ENCODE measurements around the gene TOM1L2. TPM values are rescaled to one million over a fixed set of nuclear protein-coding genes. Genes with fewer than 3 reads are reported as not detected.
A peak's percentile ranks its signal among the peaks of the same experiment; 100 is the strongest.

The TOM1L2 gene
- total and polyA plus RNA-seq, 2 donors (not counting 1 experiment from before 2014, with no cell fraction given): 33.9 to 35.9 TPM

- H3K4me3 ChIP-seq (replicated peaks in 1 of 4; ENCODE audit: control extremely low read depth in 1 of 4, insufficient read depth in 1 of 4, low read depth in 3 of 4, low read length in 4 of 4): no peak overlapping the region
- peak overlapping the region; percentile 26 for H3K27ac ChIP-seq (ENCODE audit: insufficient read depth, low read length)
- H3K4me2 ChIP-seq (ENCODE audit: extremely low read depth, insufficient read depth, low read length): no peak overlapping the region
- DNase-seq (ENCODE audit: low read depth in 2 of 2): peak in 1 of 2 donors; percentile 58
- peaks cover 21% of the 10 kb centered on the region for H3K4me1 ChIP-seq (ENCODE audit: control insufficient read depth, extremely low read depth, insufficient read depth, low read length)
- H3K9me3 ChIP-seq (ENCODE audit: control insufficient read depth, insufficient read depth, low read depth, low read length): no peaks in the 10 kb centered on the region
- no peaks in the 10 kb centered on the region for H4K20me1 ChIP-seq (ENCODE audit: control insufficient read depth, extremely low read depth, insufficient read depth, low read length)
- H2AFZ ChIP-seq (ENCODE audit: low read length): no peak overlapping the region
- no peak for TF ChIP-seq EZH2 (IDR thresholded peaks at IDR 0.05; ENCODE audit: low read length, missing control alignments)
- TF ChIP-seq, protein P1, sequence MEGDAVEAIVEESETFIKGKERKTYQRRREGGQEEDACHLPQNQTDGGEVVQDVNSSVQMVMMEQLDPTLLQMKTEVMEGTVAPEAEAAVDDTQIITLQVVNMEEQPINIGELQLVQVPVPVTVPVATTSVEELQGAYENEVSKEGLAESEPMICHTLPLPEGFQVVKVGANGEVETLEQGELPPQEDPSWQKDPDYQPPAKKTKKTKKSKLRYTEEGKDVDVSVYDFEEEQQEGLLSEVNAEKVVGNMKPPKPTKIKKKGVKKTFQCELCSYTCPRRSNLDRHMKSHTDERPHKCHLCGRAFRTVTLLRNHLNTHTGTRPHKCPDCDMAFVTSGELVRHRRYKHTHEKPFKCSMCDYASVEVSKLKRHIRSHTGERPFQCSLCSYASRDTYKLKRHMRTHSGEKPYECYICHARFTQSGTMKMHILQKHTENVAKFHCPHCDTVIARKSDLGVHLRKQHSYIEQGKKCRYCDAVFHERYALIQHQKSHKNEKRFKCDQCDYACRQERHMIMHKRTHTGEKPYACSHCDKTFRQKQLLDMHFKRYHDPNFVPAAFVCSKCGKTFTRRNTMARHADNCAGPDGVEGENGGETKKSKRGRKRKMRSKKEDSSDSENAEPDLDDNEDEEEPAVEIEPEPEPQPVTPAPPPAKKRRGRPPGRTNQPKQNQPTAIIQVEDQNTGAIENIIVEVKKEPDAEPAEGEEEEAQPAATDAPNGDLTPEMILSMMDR (conservative IDR thresholded peaks at IDR 0.05 in 1 of 2, IDR thresholded peaks at IDR 0.05 in 1 of 2; ENCODE audit: low read depth in 1 of 2, low read length in 2 of 2): no peak
- no peaks in the 10 kb centered on the region for H3K36me3 ChIP-seq (ENCODE audit: control insufficient read depth, insufficient read depth, low read length)
- H3K9ac ChIP-seq (ENCODE audit: insufficient read depth, low read length): no peak overlapping the region
- no peaks in the 10 kb centered on the region for H3K27me3 ChIP-seq (ENCODE audit: control insufficient read depth, insufficient read depth, low read length)
- peaks cover 22% of the 10 kb centered on the region for H3K79me2 ChIP-seq (ENCODE audit: control insufficient read depth, insufficient read depth, low read length)
These were observed 42.4 kb downstream of the TOM1L2 start for GRCh38 chr17:17929655-17930380.

DNA sequence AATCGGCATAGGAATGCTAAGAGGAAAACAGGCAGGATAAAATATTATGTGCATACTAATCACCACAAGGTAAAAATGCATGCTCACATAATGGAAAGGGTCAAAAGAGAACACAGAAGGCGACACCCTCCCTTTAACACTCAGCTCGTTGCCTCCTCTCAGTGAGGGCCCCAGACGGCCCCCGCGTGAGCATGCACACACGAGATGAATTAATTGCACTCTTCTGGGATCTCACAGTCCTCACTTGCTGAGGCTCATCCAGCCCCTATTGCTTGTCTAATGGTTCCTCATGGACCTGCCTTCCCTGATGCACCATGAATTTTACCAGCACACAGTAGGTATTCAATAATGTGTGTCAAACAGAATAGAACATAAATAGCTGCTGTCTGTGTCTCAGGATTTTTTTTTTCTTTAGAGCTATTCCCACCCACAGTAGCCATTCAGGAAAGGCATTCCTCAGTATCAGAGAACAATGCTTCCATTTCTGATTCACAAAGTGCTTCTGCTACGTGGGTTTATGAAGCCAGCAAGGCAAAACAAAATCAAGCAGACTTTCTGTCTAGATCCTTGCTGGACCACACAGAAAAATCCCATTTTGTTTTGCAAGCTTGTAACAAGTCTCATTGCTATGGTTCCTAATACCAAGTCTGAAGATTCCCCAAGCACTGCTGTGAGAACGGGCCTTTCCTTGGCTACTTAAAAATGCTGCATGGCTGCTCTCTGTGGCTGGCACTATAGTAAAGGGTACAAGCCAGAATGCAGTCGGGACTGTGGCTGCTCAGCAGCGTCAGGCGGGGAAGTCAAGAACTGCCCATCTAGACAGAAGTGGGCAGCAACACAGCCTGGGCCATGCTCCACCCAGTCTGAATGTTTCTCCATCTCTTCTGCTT, 43.6 kb downstream of the TOM1L2 start:
- Histone ChIP-seq H2AFZ (ENCODE audit: low read length) (no peak overlapping the region), H3K79me2 (ENCODE audit: control insufficient read depth, insufficient read depth, low read length) (peaks cover 19% of the 10 kb centered on the region), H3K4me3 (replicated peaks in 1 of 4; ENCODE audit: control extremely low read depth in 1 of 4, insufficient read depth in 1 of 4, low read depth in 3 of 4, low read length in 4 of 4) (no peak overlapping the region), H3K4me2 (ENCODE audit: extremely low read depth, insufficient read depth, low read length) (no peak overlapping the region), H3K9ac (ENCODE audit: insufficient read depth, low read length) (no peak overlapping the region), H3K27me3 (ENCODE audit: control insufficient read depth, insufficient read depth, low read length) (no peaks in the 10 kb centered on the region), H3K36me3 (ENCODE audit: control insufficient read depth, insufficient read depth, low read length) (no peaks in the 10 kb centered on the region), H3K4me1 (ENCODE audit: control insufficient read depth, extremely low read depth, insufficient read depth, low read length) (peaks cover 14% of the 10 kb centered on the region), H3K9me3 (ENCODE audit: control insufficient read depth, insufficient read depth, low read depth, low read length) (no peaks in the 10 kb centered on the region), H3K27ac (ENCODE audit: insufficient read depth, low read length) (no peak overlapping the region), H4K20me1 (ENCODE audit: control insufficient read depth, extremely low read depth, insufficient read depth, low read length) (no peaks in the 10 kb centered on the region)
- DNase-seq (ENCODE audit: low read depth in 2 of 2): peak in 1 of 2 donors; percentile 75
- no peak for TF ChIP-seq EZH2 (IDR thresholded peaks at IDR 0.05; ENCODE audit: low read length, missing control alignments)
- TF ChIP-seq, protein P1 (conservative IDR thresholded peaks at IDR 0.05 in 1 of 2, IDR thresholded peaks at IDR 0.05 in 1 of 2; ENCODE audit: low read depth in 1 of 2, low read length in 2 of 2): no peak

DNA sequence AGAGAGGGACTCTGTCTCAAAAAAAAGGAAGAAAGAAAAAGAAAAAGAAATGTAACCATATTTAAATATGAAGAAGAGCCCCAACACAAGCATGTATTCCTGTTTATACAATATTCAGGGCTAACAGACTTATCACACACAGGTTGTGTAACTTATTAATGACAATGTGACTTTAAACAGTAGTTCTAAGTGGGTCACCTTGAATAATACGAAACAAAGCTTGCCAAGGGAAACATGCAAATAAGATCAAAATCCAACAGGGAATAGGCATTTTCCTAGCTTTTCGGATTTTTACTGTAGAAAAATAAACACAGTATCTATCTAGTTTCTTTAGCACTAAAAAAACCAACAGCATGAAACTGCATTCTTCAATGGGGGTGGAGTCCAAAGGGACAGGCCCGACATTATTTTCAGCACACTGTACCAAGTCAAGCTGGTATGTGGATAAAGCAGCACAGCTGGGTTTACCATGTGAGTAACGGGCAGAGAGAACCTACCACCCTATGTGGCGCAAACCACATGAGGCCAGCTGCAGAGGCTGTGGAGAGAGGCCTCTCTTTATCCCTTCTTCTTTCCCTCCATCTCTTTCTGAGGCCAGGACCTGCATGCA, 45.3 kb downstream of the TOM1L2 start:
- Histone ChIP-seq H3K4me1 (ENCODE audit: control insufficient read depth, extremely low read depth, insufficient read depth, low read length) (peaks cover 12% of the 10 kb centered on the region), H3K36me3 (ENCODE audit: control insufficient read depth, insufficient read depth, low read length) (no peaks in the 10 kb centered on the region), H4K20me1 (ENCODE audit: control insufficient read depth, extremely low read depth, insufficient read depth, low read length) (no peaks in the 10 kb centered on the region), H3K4me2 (ENCODE audit: extremely low read depth, insufficient read depth, low read length) (no peak overlapping the region), H2AFZ (ENCODE audit: low read length) (no peak overlapping the region), H3K4me3 (replicated peaks in 1 of 4; ENCODE audit: control extremely low read depth in 1 of 4, insufficient read depth in 1 of 4, low read depth in 3 of 4, low read length in 4 of 4) (no peak overlapping the region), H3K27me3 (ENCODE audit: control insufficient read depth, insufficient read depth, low read length) (no peaks in the 10 kb centered on the region), H3K79me2 (ENCODE audit: control insufficient read depth, insufficient read depth, low read length) (peaks cover 18% of the 10 kb centered on the region), H3K9me3 (ENCODE audit: control insufficient read depth, insufficient read depth, low read depth, low read length) (no peaks in the 10 kb centered on the region), H3K9ac (ENCODE audit: insufficient read depth, low read length) (no peak overlapping the region), H3K27ac (ENCODE audit: insufficient read depth, low read length) (no peak overlapping the region)
- DNase-seq (ENCODE audit: low read depth in 2 of 2): no peak
- TF ChIP-seq EZH2 (IDR thresholded peaks at IDR 0.05; ENCODE audit: low read length, missing control alignments): no peak
- TF ChIP-seq, protein P1 (conservative IDR thresholded peaks at IDR 0.05 in 1 of 2, IDR thresholded peaks at IDR 0.05 in 1 of 2; ENCODE audit: low read depth in 1 of 2, low read length in 2 of 2): no peak

Measured in fibroblast of lung (primary cell).